H1 (cell line): ENCODE results near the gene MAML3. TPM values are rescaled to one million over a fixed set of nuclear protein-coding genes. Genes with fewer than 3 reads are reported as not detected.

ENCODE experiments used
- CTCF ChIA-PET: fragments of 300-600 bp; sonication (Branson Sonifier 250); formaldehyde crosslinking; loops from one replicate; lab custom pipeline; 2021; ENCODE audit not compliant: partially characterized antibody; lab: Charles Lee
- POLR2A ChIA-PET: fragments of 300-600 bp; sonication (Branson Sonifier 250); formaldehyde crosslinking; loops from one replicate; lab custom pipeline; 2021; ENCODE audit warnings: inconsistent platforms; ENCODE audit not compliant: partially characterized antibody; lab: Charles Lee
- DNase-seq, 2 experiments: peaks; one replicate each; pipeline versions ENCODE4 v3.0.0 to v3.0.0-alpha.2; 2010 to 2022; ENCODE audit warnings: low spot score in 2 of 2, low read depth in 1 of 2, mixed read lengths in 1 of 2
- FAIRE-seq: peaks from 2 replicates; lab custom pipeline; 2011; peaks lifted over from hg19 to GRCh38; lab: Jason Lieb, UNC
- H2AFZ ChIP-seq: 2 replicates; pipeline ENCODE4 v1.8.1; 2012; ENCODE audit warnings: low read length, inconsistent platforms
- H2AK5ac ChIP-seq: 2 replicates; pipeline ENCODE4 v1.6.1; 2013; ENCODE audit warnings: low read depth, low read length
- H2BK120ac ChIP-seq: replicated peaks from 2 replicates; pipeline ENCODE3; 2013; ENCODE audit warnings: low read depth, low read length, inconsistent platforms
- H2BK12ac ChIP-seq: 2 replicates; pipeline ENCODE4 v1.6.1; 2013; ENCODE audit warnings: low read depth, low read length
- H2BK15ac ChIP-seq: 2 replicates; pipeline ENCODE4 v1.6.1; 2013; ENCODE audit warnings: low read length
- H2BK20ac ChIP-seq: 2 replicates; pipeline ENCODE4 v1.6.1; 2013; ENCODE audit warnings: low read length
- H2BK5ac ChIP-seq: 2 replicates; pipeline ENCODE4 v1.6.1; 2013; ENCODE audit warnings: low read depth, low read length
- H3K14ac ChIP-seq: 2 replicates; pipeline ENCODE4 v1.6.1; 2013; ENCODE audit warnings: inconsistent platforms; ENCODE audit not compliant: insufficient read length
- H3K18ac ChIP-seq: 2 replicates; pipeline ENCODE4 v1.6.1; 2013; ENCODE audit warnings: low read length; ENCODE audit errors: extremely low read depth
- H3K23ac ChIP-seq: 2 replicates; pipeline ENCODE4 v1.6.1; 2013; ENCODE audit warnings: inconsistent platforms; ENCODE audit not compliant: insufficient read length
- H3K23me2 ChIP-seq: 2 replicates; pipeline ENCODE4 v1.6.1; 2013; ENCODE audit warnings: low read depth, low read length
- H3K27ac ChIP-seq: 2 replicates; pipeline ENCODE4 v1.6.1; 2011; ENCODE audit warnings: low read depth, low read length, inconsistent platforms
- H3K27me3 ChIP-seq, 4 experiments: replicated peaks in 1 of 4; 1 replicate in 1 of 4; 2 replicates in 3 of 4; pipeline versions ENCODE4 v1.6.1 to v1.8.1; 2011 to 2013; ENCODE audit warnings: low read length in 3 of 4, mild to moderate bottlenecking in 3 of 4, inconsistent platforms in 2 of 4, mixed read lengths in 2 of 4, moderate library complexity in 1 of 4; ENCODE audit not compliant: control insufficient read depth in 3 of 4, insufficient read depth in 3 of 4; ENCODE audit errors: extremely low read depth in 1 of 4
- H3K36me3 ChIP-seq, 4 experiments: 2 replicates each; pipeline versions ENCODE4 v1.6.1 to v1.8.1; 2011 to 2013; ENCODE audit warnings: mild to moderate bottlenecking in 4 of 4, low read length in 3 of 4, moderate library complexity in 2 of 4, control low read depth in 1 of 4, inconsistent platforms in 1 of 4; ENCODE audit not compliant: insufficient read depth in 4 of 4, control insufficient read depth in 2 of 4
- H3K4ac ChIP-seq: replicated peaks from 2 replicates; pipeline ENCODE3; 2013; ENCODE audit warnings: low read length, low read depth, mixed read lengths, inconsistent platforms; ENCODE audit not compliant: insufficient read length
- H3K4me1 ChIP-seq, 4 experiments: replicated peaks in 1 of 4; 1 replicate in 1 of 4; 2 replicates in 3 of 4; pipeline versions ENCODE4 v1.6.1 to v1.8.1; 2011 to 2013; ENCODE audit warnings: low read length in 3 of 4, inconsistent platforms in 2 of 4, mixed read lengths in 1 of 4; ENCODE audit not compliant: insufficient read depth in 4 of 4, control insufficient read depth in 3 of 4
- H3K4me2 ChIP-seq, 2 experiments: 2 replicates each; pipeline versions ENCODE4 v1.6.1 to v1.8.1; 2011 to 2013; ENCODE audit warnings: low read depth in 2 of 2, low read length in 2 of 2, control low read depth in 1 of 2, inconsistent platforms in 1 of 2, mild to moderate bottlenecking in 1 of 2; ENCODE audit not compliant: insufficient read depth in 1 of 2
- H3K4me3 ChIP-seq, 4 experiments: fragments of 200-600, 300-600 bp in 1 of 4; sonication (generic), shearing (Covaris generic), sonication (Bioruptor Twin) in 1 of 4; 2 replicates each; pipeline versions ENCODE4 v1.5.1 to v1.8.1; 2011 to 2016; ENCODE audit warnings: low read length in 4 of 4, low read depth in 3 of 4, control low read depth in 2 of 4, inconsistent platforms in 2 of 4, mild to moderate bottlenecking in 2 of 4, mixed read lengths in 1 of 4, moderate library complexity in 1 of 4; ENCODE audit not compliant: insufficient read depth in 2 of 4; ENCODE audit errors: extremely low read depth in 1 of 4
- H3K56ac ChIP-seq: replicated peaks from 2 replicates; pipeline ENCODE3; 2013; ENCODE audit warnings: low read depth, mild to moderate bottlenecking, mixed read lengths, low read length, inconsistent platforms; ENCODE audit not compliant: insufficient read length
- H3K79me1 ChIP-seq: 2 replicates; pipeline ENCODE4 v1.6.1; 2013; ENCODE audit warnings: low read depth, low read length, control low read depth
- H3K79me2 ChIP-seq, 2 experiments: 2 replicates each; pipeline versions ENCODE4 v1.6.1 to v1.8.1; 2012 to 2013; ENCODE audit warnings: low read length in 2 of 2, mild to moderate bottlenecking in 2 of 2, inconsistent platforms in 1 of 2; ENCODE audit not compliant: insufficient read depth in 2 of 2, control insufficient read depth in 1 of 2
- H3K9ac ChIP-seq, 4 experiments: replicated peaks in 1 of 4; 1 replicate in 1 of 4; 2 replicates in 3 of 4; pipeline versions ENCODE4 v1.6.1 to v1.8.1; 2011 to 2013; ENCODE audit warnings: low read depth in 3 of 4, low read length in 3 of 4, control low read depth in 2 of 4, mild to moderate bottlenecking in 2 of 4, moderate library complexity in 2 of 4, inconsistent platforms in 1 of 4; ENCODE audit errors: extremely low read depth in 1 of 4
- H3K9me3 ChIP-seq, 2 experiments: 2 replicates each; pipeline versions ENCODE4 v1.6.1 to v1.8.1; 2012 to 2013; ENCODE audit warnings: mild to moderate bottlenecking in 2 of 2, moderate library complexity in 2 of 2, control low read depth in 1 of 2, inconsistent platforms in 1 of 2, low read depth in 1 of 2, low read length in 1 of 2, mixed read lengths in 1 of 2; ENCODE audit not compliant: insufficient read depth in 2 of 2
- H4K20me1 ChIP-seq, 2 experiments: replicated peaks in 1 of 2; 2 replicates each; pipeline versions ENCODE3 to v1.8.1; 2011 to 2013; ENCODE audit warnings: inconsistent platforms in 2 of 2, low read length in 2 of 2, mild to moderate bottlenecking in 1 of 2; ENCODE audit not compliant: insufficient read depth in 2 of 2, control insufficient read depth in 1 of 2
- H4K5ac ChIP-seq: 2 replicates; pipeline ENCODE4 v1.6.1; 2013; ENCODE audit warnings: low read length, low read depth, mixed read lengths, inconsistent platforms; ENCODE audit not compliant: insufficient read length
- H4K8ac ChIP-seq: 2 replicates; pipeline ENCODE4 v1.8.0; 2013; ENCODE audit warnings: mild to moderate bottlenecking, moderate library complexity, low read length, inconsistent platforms; ENCODE audit not compliant: insufficient read depth; ENCODE audit errors: extremely low read depth
- H4K91ac ChIP-seq: replicated peaks from 2 replicates; pipeline ENCODE3; 2013; ENCODE audit warnings: low read length, mixed read lengths, inconsistent platforms; ENCODE audit not compliant: insufficient read length
- POLR2AphosphoS5 ChIP-seq: IDR thresholded peaks from 2 replicates; pipeline ENCODE4 v1.6.1; 2011; ENCODE audit warnings: low read depth, low read length
- WGBS, 2 experiments: shearing (Covaris generic) in 1 of 2; methylation state at CpG; one replicate each; pipeline versions ENCODE4 v1.1.6 to v1.1.7; 2013 to 2015; ENCODE audit warnings: low lambda C conversion rate in 2 of 2, mixed read lengths in 2 of 2, inconsistent platforms in 1 of 2, low coverage in 1 of 2, missing lambda C conversion rate in 1 of 2; ENCODE audit not compliant: insufficient replicate concordance in 2 of 2, insufficient coverage in 1 of 2, insufficient read length in 1 of 2; ENCODE audit errors: extremely low coverage in 1 of 2, missing lambda C conversion rate in 1 of 2; 5-methylcytosine and 5-hydroxymethylcytosine counted together
- polyA plus RNA-seq, 7 experiments: library from polyadenylated mRNA; depleted of rRNA in 3 of 7; stranded (reverse) in 5 of 7; unstranded in 2 of 7; fragments of >200 nt in 5 of 7; fragments of 200-250 nt in 2 of 7; gene quantifications; 1 replicate in 5 of 7; 2 replicates in 1 of 7; 4 replicates in 1 of 7; pipeline versions ENCODE4 v1.2.1 to v1.2.3, GENCODE V29; 2011 to 2013; ENCODE audit warnings: missing spikeins in 2 of 7, mixed read lengths in 2 of 7
- total RNA-seq: library from RNA; stranded (reverse); fragmentation: NEBNext Ultra II Directional; extraction: Animal tissue kit (Norgen Biotek cat#: 25700); gene quantifications from 2 replicates; pipeline ENCODE4 v1.2.1, GENCODE V29; 2021
- TF ChIP-seq, protein P1 (sequence below), 3 experiments: IDR thresholded peaks; 1 replicate in 2 of 3; 2 replicates in 1 of 3; pipeline versions ENCODE4 v1.5.1 to v1.6.1; 2011; ENCODE audit warnings: low read length in 3 of 3, mild to moderate bottlenecking in 3 of 3, inconsistent platforms in 2 of 3, low read depth in 1 of 3, moderate library complexity in 1 of 3; ENCODE audit not compliant: insufficient read depth in 1 of 3; ENCODE audit errors: control extremely low read depth in 1 of 3

MAML3 gene
- total and polyA plus RNA-seq, 2 of the 8 experiments (the other 6 are each of a cell fraction or from before 2014, with no cell fraction given) = 2.1 to 5.7 TPM

DNA sequence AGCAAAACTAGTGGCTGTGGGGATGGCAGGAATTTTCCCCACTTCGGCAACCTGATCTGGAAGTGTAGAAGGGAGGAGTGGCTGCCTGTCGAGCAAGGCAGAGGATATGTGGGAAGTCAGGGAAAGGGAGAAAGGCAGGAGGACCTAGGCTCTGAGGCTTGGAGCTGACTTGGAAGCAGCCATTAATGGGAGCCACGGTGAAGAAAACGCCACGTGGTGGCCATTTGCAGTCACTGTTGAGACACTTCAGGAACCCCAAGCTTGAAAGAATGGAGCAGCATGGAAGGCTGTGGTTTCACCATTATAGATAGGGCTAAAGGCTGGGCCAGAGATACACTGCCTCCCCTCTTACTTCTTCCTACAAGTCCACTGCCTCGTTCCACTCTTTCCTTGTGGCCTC lies 41.8 kb upstream of the MAML3 start:
- DNase-seq (no peak), FAIRE-seq (no peak)
- H2AFZ ChIP-seq = peak overlapping the region; percentile 82
- no peak overlapping the region for H2BK5ac ChIP-seq
- H3K36me3 ChIP-seq = no peaks in the 10 kb centered on the region
- no peak overlapping the region for H3K9ac ChIP-seq
- no peaks in the 10 kb centered on the region for H3K27me3 ChIP-seq
- no peak overlapping the region for H4K91ac ChIP-seq
- CTCF ChIA-PET = interaction anchor here (0.5 to 2.2 kb wide), 8 partner anchors 9 to 1210 kb away, joined by 3 to 7 read pairs (median 3); no protein-coding TSS in a partner anchor
- H3K56ac ChIP-seq = no peak overlapping the region
- H4K8ac ChIP-seq = no peak overlapping the region
- H3K4me1 ChIP-seq = no peaks in the 10 kb centered on the region
- H2BK120ac ChIP-seq = no peak overlapping the region
- no peak overlapping the region for H2BK20ac ChIP-seq
- H4K20me1 ChIP-seq = no peaks in the 10 kb centered on the region
- no peak overlapping the region for H3K18ac ChIP-seq
- H3K4me2 ChIP-seq = no peak overlapping the region
- no peak overlapping the region for H2BK12ac ChIP-seq
- H4K5ac ChIP-seq = no peak overlapping the region
- H3K4me3 ChIP-seq = no peak overlapping the region
- POLR2A ChIA-PET = no interaction called here
- no peaks in the 10 kb centered on the region for H3K79me2 ChIP-seq
- H3K79me1 ChIP-seq = no peaks in the 10 kb centered on the region
- no peak overlapping the region for H2BK15ac ChIP-seq
- H3K14ac ChIP-seq = no peak overlapping the region
- no peaks in the 10 kb centered on the region for H3K9me3 ChIP-seq
- H3K27ac ChIP-seq = no peak overlapping the region
- no peaks in the 10 kb centered on the region for H3K23me2 ChIP-seq
- no peak overlapping the region for H2AK5ac ChIP-seq
- no peak overlapping the region for H3K23ac ChIP-seq
- WGBS, 2 experiments = 86% methylated on average over 6 of the region's 6 CpGs; no CpG with 5 or more reads in 1 of the 2 experiments
- no peak overlapping the region for H3K4ac ChIP-seq
- TF ChIP-seq, protein P1, sequence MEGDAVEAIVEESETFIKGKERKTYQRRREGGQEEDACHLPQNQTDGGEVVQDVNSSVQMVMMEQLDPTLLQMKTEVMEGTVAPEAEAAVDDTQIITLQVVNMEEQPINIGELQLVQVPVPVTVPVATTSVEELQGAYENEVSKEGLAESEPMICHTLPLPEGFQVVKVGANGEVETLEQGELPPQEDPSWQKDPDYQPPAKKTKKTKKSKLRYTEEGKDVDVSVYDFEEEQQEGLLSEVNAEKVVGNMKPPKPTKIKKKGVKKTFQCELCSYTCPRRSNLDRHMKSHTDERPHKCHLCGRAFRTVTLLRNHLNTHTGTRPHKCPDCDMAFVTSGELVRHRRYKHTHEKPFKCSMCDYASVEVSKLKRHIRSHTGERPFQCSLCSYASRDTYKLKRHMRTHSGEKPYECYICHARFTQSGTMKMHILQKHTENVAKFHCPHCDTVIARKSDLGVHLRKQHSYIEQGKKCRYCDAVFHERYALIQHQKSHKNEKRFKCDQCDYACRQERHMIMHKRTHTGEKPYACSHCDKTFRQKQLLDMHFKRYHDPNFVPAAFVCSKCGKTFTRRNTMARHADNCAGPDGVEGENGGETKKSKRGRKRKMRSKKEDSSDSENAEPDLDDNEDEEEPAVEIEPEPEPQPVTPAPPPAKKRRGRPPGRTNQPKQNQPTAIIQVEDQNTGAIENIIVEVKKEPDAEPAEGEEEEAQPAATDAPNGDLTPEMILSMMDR (IDR thresholded peaks at IDR 0.05; ENCODE audit: control extremely low read depth in 1 of 3, insufficient read depth in 1 of 3, low read depth in 1 of 3, low read length in 3 of 3) = peak in 1 of 3 experiments; percentile 3; a peak in 1 of 4 replicates
- TF ChIP-seq POLR2AphosphoS5 = no peak
